HG03095 (cell line): ENCODE measurements around the gene GOLGA6L22.
"Not testable (repeated sequence)": the region's sequence is repeated elsewhere in the genome, so short reads cannot be mapped to it uniquely, and the experiment has no call there.

Experiments used
- ATAC-seq: cut with Tn5 transposase; IDR thresholded peaks from one replicate; pipeline ENCODE4 v1.9.1; 2021; ENCODE audit warnings: moderate library complexity; ENCODE audit not compliant: unreplicated experiment

The GOLGA6L22 gene

DNA sequence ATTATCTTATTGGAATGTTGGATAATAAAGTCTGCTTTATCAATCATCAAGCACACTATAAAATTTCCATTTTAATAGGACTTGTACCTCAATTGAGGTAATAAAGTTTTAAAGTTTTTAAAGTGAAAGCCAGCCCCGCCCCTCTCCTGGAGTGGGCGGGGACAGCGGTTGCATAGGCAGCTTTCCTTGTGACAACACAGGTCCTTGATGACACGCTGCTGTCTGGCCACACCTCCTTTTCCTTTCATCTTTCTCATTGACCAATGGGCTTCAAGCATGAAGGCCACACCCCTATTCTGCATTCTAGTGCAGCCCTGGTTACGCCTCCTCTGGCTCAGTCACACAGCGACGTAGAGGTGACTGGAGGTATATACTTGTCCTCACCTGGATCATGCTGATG is at the start of gene GOLGA6L22:
Gene GOLGA6L22 (plus strand): TSS at position 301 of the 400 bp plus-strand sequence. CDS start 91 bp downstream, at position 392.
- ATAC-seq: not testable (repeated sequence)

- not testable (repeated sequence) for ATAC-seq
These were observed 41.4 kb upstream of the GOLGA6L22 start for GRCh38 chr15:22417288-22417687.

GRCh38 chr15:22417795-22418194 is 40.9 kb upstream of the GOLGA6L22 start:
- not testable (repeated sequence) for ATAC-seq

DNA sequence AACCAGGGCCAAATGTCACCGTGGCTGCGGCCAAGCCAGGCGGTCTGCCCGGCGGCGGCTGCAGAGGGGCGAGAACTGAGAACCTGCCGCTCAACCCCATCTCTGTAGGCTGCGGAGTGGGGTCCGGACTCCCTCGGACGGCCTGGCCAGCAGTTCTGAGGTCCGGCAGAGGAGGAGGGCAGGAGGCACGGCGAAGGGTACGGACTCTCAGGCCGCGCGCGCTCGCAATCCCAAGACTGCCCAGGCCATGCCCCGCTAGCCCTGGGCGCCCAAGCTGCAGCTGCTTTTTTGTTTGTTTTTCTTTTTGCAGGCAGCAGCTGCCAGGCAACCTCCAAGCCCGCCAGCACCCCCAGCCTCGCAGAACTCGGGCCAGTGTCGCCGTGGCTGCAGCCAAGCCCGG is 40.5 kb upstream of the GOLGA6L22 start:
- not testable (repeated sequence) for ATAC-seq

GRCh38 chr15:22418666-22419065 is 40.0 kb upstream of the GOLGA6L22 start:
- ATAC-seq: not testable (repeated sequence)

DNA sequence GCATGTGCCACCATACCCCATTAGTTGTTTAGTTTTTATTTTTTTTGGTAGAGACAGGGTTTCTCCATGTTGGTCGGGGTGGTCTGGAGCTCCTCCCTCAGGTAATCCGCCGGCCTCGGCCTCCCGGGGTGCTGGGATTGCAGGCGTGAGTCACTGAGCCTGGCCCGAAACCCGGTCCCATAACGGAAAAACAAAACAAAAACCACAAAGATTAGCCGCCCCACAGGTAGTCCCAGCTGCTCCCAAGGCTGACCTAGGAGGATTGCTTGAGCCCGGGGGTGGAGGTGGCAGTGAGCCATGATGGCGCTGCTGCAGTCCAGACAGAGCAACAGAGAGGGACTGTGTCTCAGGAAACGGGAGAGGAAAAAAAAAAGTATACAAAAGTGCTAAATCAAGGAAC is 38.4 kb upstream of the GOLGA6L22 start:
- ATAC-seq: not testable (repeated sequence)

DNA sequence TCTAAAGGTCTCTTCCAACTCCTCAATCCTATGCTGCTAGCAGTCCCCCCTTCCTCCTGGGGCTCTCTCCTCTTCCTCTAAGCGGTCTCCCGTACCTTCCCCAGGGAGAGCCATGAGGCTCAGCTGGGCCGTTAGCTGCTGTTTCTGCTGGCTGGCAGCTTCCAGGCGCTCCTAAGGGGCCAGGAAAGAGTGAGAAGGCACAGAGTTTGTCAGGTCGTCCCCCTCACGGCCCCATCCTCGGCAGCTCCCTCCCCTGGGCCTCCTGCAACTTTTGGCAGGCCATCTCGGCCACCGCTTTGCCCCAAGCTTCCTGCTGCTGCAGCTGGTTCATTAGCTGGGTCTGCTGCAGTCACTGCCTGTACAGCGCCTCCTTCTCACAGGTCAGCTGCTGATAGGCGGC is 29.3 kb upstream of the GOLGA6L22 start:
- ATAC-seq: not testable (repeated sequence)

DNA sequence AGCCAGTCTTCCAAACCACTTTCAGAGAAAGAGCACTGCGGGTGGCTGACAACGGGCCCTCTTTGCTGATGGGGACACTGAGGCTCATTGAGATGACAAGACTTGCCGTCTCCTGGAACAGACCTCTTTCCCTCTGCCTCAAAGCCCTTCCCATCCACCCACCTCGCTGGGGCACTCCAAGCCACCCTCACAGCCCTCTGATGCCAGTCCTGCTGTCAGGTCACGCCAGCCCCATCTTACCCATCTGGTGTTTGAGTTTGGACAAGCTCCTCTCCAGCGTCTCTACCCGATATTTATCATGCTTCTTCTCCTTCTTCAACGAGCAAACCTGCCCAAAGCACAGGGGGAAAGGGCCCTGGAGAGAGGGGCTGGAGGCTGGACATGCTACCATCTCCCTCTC is 27.0 kb upstream of the GOLGA6L22 start:
- not testable (repeated sequence) for ATAC-seq

- ATAC-seq: not testable (repeated sequence)
These were observed 35.9 kb downstream of the GOLGA6L22 start for GRCh38 chr15:22494490-22495113.

DNA sequence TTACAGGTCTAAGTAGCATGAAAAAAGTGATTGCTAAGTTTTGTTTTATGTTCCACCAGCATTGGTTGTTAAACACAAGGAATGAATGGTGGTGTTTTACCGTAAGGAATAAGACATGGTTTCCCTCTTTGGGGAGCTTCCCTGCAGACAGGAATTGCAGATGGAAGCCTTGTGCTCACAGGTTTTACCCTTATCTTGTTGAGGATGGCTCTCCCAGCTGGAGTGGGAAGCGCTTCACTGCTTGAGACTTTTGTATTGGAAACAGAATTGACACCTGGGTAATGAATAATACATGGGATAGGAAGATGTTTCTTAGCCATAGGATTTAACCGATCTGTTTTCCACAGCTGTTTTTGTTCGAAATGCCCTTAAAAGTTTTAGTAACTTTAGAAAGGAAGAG is 38.5 kb downstream of the GOLGA6L22 start:
- ATAC-seq: not testable (repeated sequence)

- not testable (repeated sequence) for ATAC-seq
These were observed 39.7 kb downstream of the GOLGA6L22 start for GRCh38 chr15:22498220-22498925.

GRCh38 chr15:22502272-22502671 is 43.6 kb downstream of the GOLGA6L22 start:
- ATAC-seq: not testable (repeated sequence)

DNA sequence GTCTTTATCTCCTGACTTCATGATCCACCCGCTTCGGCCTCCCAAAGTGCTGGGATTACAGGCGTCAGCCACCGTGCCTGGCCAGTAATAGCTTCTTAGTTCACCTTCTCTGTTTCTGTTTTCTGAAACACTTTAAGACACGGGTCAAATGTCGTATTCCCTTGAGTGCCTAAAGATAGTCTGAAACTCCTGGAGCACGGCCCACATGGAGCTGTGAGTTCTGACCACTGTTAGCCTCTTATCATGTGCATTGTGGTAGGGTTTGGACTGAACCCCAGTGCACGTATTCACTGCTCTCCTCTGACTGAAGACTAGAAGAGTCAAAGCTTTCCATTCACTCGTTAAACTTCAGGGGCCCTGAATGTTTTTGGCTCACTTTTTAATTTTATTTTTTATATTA is 48.3 kb downstream of the GOLGA6L22 start:
- ATAC-seq: not testable (repeated sequence)

DNA sequence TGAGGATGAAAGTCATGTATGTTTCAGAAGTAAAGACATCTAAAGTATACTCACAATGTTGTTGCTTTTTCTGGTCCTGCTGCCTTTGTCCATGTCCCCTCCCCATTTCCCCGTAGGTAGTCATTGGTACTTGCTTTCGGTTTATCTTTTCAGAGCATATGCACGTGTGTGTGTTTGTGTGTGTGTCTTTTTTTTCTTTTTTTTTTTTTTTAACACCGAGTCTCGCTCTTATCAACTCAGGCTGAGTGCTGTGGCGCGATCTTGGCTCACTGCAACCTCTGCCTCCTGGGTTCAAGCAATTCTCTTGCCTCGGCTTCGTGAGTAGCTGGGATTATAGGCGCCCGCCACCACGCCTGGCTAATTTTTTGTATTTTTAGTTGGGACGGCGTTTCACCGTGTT is 57.4 kb downstream of the GOLGA6L22 start:
- ATAC-seq: not testable (repeated sequence)
